ENCODE measurements around the gene NFX1. TPM values are rescaled to one million over a fixed set of nuclear protein-coding genes. Genes with fewer than 3 reads are reported as not detected.

The NFX1 gene
- total RNA-seq, 1 experiment from 2014 or later: 15.4 TPM

- ChIA-PET POLR2A (ENCODE audit: unreplicated experiment) (no interaction called here), CTCF (no interaction called here)
- H3K9me3 ChIP-seq (ENCODE audit: low read length): no peaks in the 10 kb centered on the region
- ATAC-seq (no peak), DNase-seq (no peak)
- no peak overlapping the region for H3K4me2 ChIP-seq (ENCODE audit: low read length)
- intact Hi-C loops (cut with micrococcal nuclease): no loop called here
- no peak overlapping the region for H3K4me3 ChIP-seq (ENCODE audit: low read length)
- H2AFZ ChIP-seq (ENCODE audit: low read length): no peak overlapping the region
- H3K79me2 ChIP-seq (ENCODE audit: low read length): no peaks in the 10 kb centered on the region
- H3K4me1 ChIP-seq (ENCODE audit: insufficient read depth, low read length): no peaks in the 10 kb centered on the region
- BruUV-seq (replicated peaks): no TSS peak
- H3K9ac ChIP-seq (ENCODE audit: low read length): no peak overlapping the region
- TF ChIP-seq EZH2 (IDR thresholded peaks at IDR 0.05; ENCODE audit: low read length, unreplicated experiment) (no peak), CTCF (conservative IDR thresholded peaks at IDR 0.05; ENCODE audit: low read depth, low read length) (no peak), EZH2phosphoT487 (IDR thresholded peaks at IDR 0.05; ENCODE audit: borderline replicate concordance, low read length) (no peak)
- no peaks in the 10 kb centered on the region for H3K9me2 ChIP-seq (replicated peaks; ENCODE audit: low read length)
- H3K36me3 ChIP-seq (ENCODE audit: low read depth, low read length): no peaks in the 10 kb centered on the region
- no peaks in the 10 kb centered on the region for H4K20me1 ChIP-seq (ENCODE audit: low read length)
- no peaks in the 10 kb centered on the region for H3F3A ChIP-seq (ENCODE audit: low read length, unreplicated experiment)
- H3K27me3 ChIP-seq (ENCODE audit: low read length): no peaks in the 10 kb centered on the region
- no peak overlapping the region for H3K27ac ChIP-seq (ENCODE audit: low read length)
These were observed 46.1 kb upstream of the NFX1 start for GRCh38 chr9:33244137-33244784.

GRCh38 chr9:33245341-33245740 lies 45.0 kb upstream of the NFX1 start:
- H3K9ac ChIP-seq (ENCODE audit: low read length): no peak overlapping the region
- no peaks in the 10 kb centered on the region for H3F3A ChIP-seq (ENCODE audit: low read length, unreplicated experiment)
- no peaks in the 10 kb centered on the region for H3K27me3 ChIP-seq (ENCODE audit: low read length)
- no peak overlapping the region for H3K4me2 ChIP-seq (ENCODE audit: low read length)
- H3K4me3 ChIP-seq (ENCODE audit: low read length): no peak overlapping the region
- BruUV-seq (replicated peaks): no TSS peak
- no peaks in the 10 kb centered on the region for H3K36me3 ChIP-seq (ENCODE audit: low read depth, low read length)
- no peaks in the 10 kb centered on the region for H3K9me3 ChIP-seq (ENCODE audit: low read length)
- ChIA-PET CTCF (no interaction called here), POLR2A (ENCODE audit: unreplicated experiment) (no interaction called here)
- no peak overlapping the region for H2AFZ ChIP-seq (ENCODE audit: low read length)
- no peaks in the 10 kb centered on the region for H3K79me2 ChIP-seq (ENCODE audit: low read length)
- DNase-seq: no peak
- H3K4me1 ChIP-seq (ENCODE audit: insufficient read depth, low read length): no peaks in the 10 kb centered on the region
- no peak overlapping the region for H3K27ac ChIP-seq (ENCODE audit: low read length)
- intact Hi-C loops (cut with micrococcal nuclease): no loop called here
- ATAC-seq: no peak
- H4K20me1 ChIP-seq (ENCODE audit: low read length): no peaks in the 10 kb centered on the region
- no peaks in the 10 kb centered on the region for H3K9me2 ChIP-seq (replicated peaks; ENCODE audit: low read length)
- TF ChIP-seq EZH2phosphoT487 (IDR thresholded peaks at IDR 0.05; ENCODE audit: borderline replicate concordance, low read length) (no peak), EZH2 (IDR thresholded peaks at IDR 0.05; ENCODE audit: low read length, unreplicated experiment) (no peak), CTCF (conservative IDR thresholded peaks at IDR 0.05; ENCODE audit: low read depth, low read length) (no peak)

GRCh38 chr9:33246269-33246860 lies 44.0 kb upstream of the NFX1 start:
- ChIA-PET CTCF (no interaction called here), POLR2A (ENCODE audit: unreplicated experiment) (no interaction called here)
- H3K9me3 ChIP-seq (ENCODE audit: low read length): no peaks in the 10 kb centered on the region
- no peak for TF ChIP-seq EZH2 (IDR thresholded peaks at IDR 0.05; ENCODE audit: low read length, unreplicated experiment)
- no peak for TF ChIP-seq CTCF (conservative IDR thresholded peaks at IDR 0.05; ENCODE audit: low read depth, low read length)
- TF ChIP-seq EZH2phosphoT487 (IDR thresholded peaks at IDR 0.05; ENCODE audit: borderline replicate concordance, low read length): no peak
- no peaks in the 10 kb centered on the region for H3K27me3 ChIP-seq (ENCODE audit: low read length)
- H3K4me2 ChIP-seq (ENCODE audit: low read length): no peak overlapping the region
- H3K4me3 ChIP-seq (ENCODE audit: low read length): no peak overlapping the region
- ATAC-seq: no peak
- no peak overlapping the region for H3K27ac ChIP-seq (ENCODE audit: low read length)
- no peaks in the 10 kb centered on the region for H3K36me3 ChIP-seq (ENCODE audit: low read depth, low read length)
- H3K4me1 ChIP-seq (ENCODE audit: insufficient read depth, low read length): no peaks in the 10 kb centered on the region
- H3K79me2 ChIP-seq (ENCODE audit: low read length): no peaks in the 10 kb centered on the region
- no peak overlapping the region for H3K9ac ChIP-seq (ENCODE audit: low read length)
- no peak for DNase-seq
- intact Hi-C loops (cut with micrococcal nuclease): no loop called here
- BruUV-seq (replicated peaks): no TSS peak
- no peaks in the 10 kb centered on the region for H4K20me1 ChIP-seq (ENCODE audit: low read length)
- no peaks in the 10 kb centered on the region for H3F3A ChIP-seq (ENCODE audit: low read length, unreplicated experiment)
- H2AFZ ChIP-seq (ENCODE audit: low read length): no peak overlapping the region
- no peaks in the 10 kb centered on the region for H3K9me2 ChIP-seq (replicated peaks; ENCODE audit: low read length)
